Stimulated activated CD4-positive, alpha-beta T cell treated with anti-CD3 and anti-CD28 coated beads, Interleukin-1b, Interleukin-23, amount 100 ng/mL, for 48 hours (primary cell): ENCODE measurements around the gene CST9.
"Not testable (repeated sequence)": the region's sequence is repeated elsewhere in the genome, so short reads cannot be mapped to it uniquely, and the experiment has no call there.

ENCODE experiments used
- DNase-seq: peaks from one replicate; pipeline ENCODE4 v3.0.0-alpha.2; 2020

CST9 gene

GRCh38 chr20:23622401-23622800 lies 16.7 kb upstream of the CST9 start:
- DNase-seq = not testable (repeated sequence)

GRCh38 chr20:23620670-23621386 lies 15.1 kb upstream of the CST9 start:
- DNase-seq = not testable (repeated sequence)

DNA sequence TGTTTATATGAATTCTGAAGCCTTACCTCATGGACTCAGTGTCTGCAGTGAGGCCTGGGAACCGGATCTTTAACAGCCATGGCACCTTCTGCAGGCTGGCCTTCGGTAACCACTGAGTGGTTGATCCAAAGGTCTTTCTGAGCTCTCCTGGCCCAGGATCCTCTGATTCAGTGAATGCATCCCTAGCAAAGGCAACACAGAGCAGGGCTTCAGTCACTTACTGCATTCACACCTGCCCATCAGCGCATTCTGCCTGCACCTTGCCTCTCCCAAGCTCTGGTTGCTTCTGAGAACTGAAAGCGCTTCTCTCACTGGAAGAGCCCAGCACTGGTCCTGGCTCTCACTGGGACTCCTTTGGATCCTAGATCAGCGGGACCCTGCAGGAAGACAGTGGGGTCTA lies 8.4 kb upstream of the CST9 start:
- DNase-seq = no peak

GRCh38 chr20:23613676-23614075 lies 8.0 kb upstream of the CST9 start:
- DNase-seq = no peak

GRCh38 chr20:23612396-23612795 lies 6.7 kb upstream of the CST9 start:
- DNase-seq = no peak

- no peak for DNase-seq
Measured at GRCh38 chr20:23609486-23610109, 3.9 kb upstream of the CST9 start.

DNA sequence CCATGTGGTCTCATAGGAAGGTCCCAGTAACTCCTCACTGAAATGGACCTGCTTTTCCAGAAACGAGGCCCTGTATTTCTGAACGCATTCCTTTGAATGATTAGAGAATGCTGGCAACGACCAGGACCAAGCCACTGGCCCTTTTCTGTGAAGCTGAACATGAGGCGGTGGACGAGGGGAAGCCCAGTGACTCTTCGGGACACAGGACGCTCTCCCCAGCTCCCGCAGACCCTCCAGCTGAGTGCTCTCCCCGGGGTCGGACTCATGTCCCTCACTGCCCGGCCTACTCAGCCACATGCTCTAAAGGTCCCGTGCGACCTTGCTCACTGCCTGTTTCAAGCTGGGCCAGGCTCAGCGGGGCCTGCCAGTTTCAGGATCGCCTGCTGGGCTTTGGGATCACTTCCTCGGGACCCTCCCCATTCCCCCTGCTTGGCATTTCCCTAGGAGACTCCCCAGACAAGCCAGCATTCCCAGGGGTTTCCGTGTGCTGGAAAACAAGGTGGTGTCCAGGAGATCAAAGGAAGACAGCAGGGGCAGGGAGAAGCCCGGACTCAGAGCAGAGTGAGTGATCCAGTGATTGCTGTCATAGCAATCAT lies 2.6 kb upstream of the CST9 start:
- no peak for DNase-seq

DNA sequence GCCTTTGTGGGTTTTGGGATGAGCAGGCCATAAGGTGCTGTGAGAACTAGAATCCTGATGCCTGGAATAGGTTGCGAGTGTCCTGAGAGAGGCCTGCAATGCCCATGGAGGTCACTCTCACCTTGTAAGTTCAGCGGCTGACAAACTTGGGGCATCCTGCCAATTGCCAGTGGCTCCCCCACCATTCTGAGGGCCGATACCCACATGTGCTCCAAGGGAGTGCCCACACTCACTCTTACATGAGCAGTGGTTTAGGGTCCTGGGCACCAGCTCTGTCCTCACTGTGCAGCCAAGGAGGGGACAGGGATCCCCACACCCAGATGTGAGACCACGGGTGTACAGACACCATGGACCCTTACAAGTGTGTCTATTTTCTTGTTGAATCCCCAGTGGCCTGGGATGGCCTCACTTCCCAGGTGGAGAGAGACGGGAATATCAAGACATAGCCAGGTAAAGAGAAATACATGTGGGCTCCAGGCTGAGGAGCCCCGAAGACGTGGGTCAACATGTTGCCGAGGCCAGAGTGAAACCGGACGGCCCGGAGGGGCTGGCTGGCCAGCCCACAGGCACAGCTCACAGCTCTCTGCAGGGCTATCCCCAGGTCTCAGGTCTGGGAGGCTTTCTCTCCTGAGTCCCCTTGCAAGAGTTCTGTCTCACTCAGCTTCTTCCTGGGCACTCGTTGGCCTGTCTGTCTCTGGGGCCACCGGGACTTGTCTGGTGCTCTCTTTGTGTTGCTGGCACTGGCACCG lies 2.0 kb upstream of the CST9 start:
- DNase-seq = no peak

GRCh38 chr20:23606652-23607049 lies 934 bp upstream of the CST9 start:
- peak; percentile 67 for DNase-seq

GRCh38 chr20:23604306-23604705 lies 1.4 kb downstream of the CST9 start:
- DNase-seq = no peak

GRCh38 chr20:23603321-23603720 lies 2.4 kb downstream of the CST9 start:
- DNase-seq = no peak

- no peak for DNase-seq
Measured at GRCh38 chr20:23602699-23603098, 3.0 kb downstream of the CST9 start.

DNA sequence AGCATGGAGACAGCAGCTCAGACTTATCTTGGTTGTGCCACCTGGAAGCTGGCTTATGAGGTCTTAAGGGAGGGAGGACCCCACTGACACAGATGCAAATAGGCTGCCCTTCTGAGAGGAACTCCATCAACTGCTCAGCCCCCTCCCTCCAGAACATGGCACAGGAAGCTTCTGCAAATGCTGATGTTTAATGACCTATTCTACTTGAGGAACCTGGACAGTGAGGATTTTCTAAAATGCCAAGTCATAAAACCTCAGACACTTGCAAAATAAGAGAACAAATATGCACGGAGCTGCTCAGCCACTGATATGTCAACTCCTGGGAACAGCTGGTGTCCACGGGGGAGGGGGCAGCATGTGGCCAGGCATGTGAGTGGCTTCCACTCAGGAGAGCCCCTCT lies 3.5 kb downstream of the CST9 start:
- no peak for DNase-seq

DNA sequence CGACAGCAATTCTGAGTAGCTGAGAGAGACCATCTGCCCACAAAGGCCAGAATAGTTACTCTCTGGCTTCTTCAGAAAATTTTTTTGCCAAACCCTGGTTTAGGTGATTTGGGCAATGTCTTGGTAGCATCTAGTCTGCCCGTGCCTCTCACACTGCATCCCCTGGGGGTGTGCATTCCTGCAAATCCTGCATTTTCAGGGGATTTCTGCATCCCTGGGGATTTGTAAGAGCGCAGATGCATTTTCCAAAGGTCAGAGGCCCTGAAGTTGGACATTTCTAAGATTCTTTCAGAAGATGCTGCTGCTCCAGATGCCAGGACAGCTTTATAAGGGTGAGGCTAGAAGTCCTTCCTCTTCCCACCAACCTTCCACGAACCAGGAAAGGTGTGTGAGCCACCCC lies 4.0 kb downstream of the CST9 start:
- DNase-seq = no peak

GRCh38 chr20:23598481-23598880 lies 7.2 kb downstream of the CST9 start:
- no peak for DNase-seq

GRCh38 chr20:23596579-23597250 lies 9.0 kb downstream of the CST9 start:
- DNase-seq = no peak

DNA sequence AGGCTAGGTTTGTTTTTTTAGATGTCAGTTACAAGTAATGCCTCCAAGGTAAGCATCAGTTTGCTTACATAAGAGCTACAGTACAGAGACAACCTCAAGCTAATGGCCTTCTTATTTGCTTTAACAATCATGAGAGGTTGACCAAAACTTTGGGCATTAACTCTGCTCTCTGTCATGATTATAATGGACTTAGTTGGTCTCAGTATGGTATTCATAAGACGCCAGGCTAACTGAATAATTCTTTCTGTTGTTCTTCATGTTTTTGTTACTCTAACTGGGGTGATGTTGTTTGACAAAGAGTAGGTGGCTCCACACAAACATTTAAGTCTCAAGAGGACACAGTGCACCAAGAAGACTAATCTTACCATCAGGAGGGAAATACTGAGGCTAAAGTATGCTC lies 9.8 kb downstream of the CST9 start:
- no peak for DNase-seq

DNA sequence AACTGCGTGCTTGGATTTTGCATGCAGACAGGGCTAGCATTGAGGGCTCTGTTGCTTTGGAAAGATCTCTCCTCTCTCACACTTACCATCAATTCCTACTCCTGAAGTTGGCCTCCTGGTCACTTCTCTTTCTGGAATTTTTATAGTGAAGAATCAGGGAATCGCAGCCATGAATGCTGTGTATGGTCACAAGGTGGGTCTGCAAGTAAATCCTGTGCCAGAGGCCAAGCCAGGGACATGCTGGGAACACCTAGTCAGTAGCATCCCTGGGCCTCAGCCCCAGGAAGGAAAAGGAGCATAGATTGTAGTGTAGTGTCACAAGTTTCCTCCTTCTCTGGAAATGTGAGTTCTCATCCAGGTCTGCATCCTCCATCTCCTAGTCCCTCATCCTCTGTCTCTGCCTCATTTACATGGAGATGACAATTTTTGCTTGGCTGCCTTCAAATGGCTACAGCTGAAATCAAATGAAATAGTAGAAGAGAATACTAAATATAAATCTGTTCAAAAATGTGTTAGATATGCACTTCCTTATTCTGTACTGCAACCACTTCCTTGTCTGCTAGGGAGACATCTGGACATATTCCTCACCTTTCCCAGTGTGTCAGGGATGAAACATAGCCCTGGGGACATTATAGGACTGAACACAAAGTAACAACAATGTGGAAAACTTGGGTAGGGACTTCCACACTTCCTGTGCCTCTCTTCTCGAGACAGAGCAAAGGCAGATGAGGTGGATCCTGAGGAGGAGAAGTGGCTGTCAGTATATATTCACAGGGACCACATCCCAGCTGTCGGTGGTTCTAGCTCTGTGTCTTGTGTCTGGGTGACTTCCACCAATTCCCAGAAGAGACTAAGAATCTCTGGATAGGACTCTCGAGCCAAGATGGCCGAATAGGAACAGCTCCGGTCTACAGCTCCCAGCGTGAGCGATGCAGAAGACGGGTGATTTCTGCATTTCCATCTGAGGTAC lies 17.0 kb downstream of the CST9 start:
- no peak for DNase-seq

- no peak for DNase-seq
Measured at GRCh38 chr20:23587631-23588030, 18.1 kb downstream of the CST9 start.

GRCh38 chr20:23586735-23587525 lies 18.8 kb downstream of the CST9 start:
- DNase-seq = no peak
